ENCODE measurements around the gene CPPED1.
A peak's percentile ranks its signal among the peaks of the same experiment; 100 is the strongest.

Gene CPPED1

DNA sequence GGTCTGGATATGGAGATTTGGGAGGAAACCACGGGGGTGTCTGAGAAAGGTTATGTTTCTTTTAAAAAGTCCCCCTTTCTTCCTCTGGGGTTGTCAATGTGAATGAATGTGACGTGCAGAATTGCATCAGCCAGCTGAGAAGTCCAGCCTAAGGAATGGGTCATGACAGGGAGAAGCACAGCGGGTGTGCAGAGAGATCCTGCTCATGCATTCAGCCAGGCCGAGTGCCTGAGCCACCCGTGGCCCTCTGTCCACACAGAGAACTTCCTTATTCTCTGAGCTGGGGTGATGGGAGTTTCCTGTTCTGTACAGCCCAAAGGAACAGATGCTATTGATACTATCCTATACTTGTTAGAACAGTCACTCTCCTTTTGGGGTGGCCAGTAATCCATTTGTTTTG lies 117.9 kb downstream of the CPPED1 start:
- FAIRE-seq (no peak), DNase-seq (ENCODE audit: insufficient read length, low spot score) (no peak)
- TF ChIP-seq POLR2AphosphoS5 (IDR thresholded peaks at IDR 0.05; ENCODE audit: low read depth, low read length) (no peak), POU2F2 (IDR thresholded peaks at IDR 0.05; ENCODE audit: low read depth, low read length) (no peak), SPI1 (IDR thresholded peaks at IDR 0.05; ENCODE audit: low read depth, low read length) (no peak), PAX5 (IDR thresholded peaks at IDR 0.05; ENCODE audit: insufficient read depth, low read length, severe bottlenecking) (no peak), POLR2A (IDR thresholded peaks at IDR 0.05; ENCODE audit: low read depth, low read length) (no peak), TAF1 (IDR thresholded peaks at IDR 0.05; ENCODE audit: low read depth, low read length) (no peak)

DNA sequence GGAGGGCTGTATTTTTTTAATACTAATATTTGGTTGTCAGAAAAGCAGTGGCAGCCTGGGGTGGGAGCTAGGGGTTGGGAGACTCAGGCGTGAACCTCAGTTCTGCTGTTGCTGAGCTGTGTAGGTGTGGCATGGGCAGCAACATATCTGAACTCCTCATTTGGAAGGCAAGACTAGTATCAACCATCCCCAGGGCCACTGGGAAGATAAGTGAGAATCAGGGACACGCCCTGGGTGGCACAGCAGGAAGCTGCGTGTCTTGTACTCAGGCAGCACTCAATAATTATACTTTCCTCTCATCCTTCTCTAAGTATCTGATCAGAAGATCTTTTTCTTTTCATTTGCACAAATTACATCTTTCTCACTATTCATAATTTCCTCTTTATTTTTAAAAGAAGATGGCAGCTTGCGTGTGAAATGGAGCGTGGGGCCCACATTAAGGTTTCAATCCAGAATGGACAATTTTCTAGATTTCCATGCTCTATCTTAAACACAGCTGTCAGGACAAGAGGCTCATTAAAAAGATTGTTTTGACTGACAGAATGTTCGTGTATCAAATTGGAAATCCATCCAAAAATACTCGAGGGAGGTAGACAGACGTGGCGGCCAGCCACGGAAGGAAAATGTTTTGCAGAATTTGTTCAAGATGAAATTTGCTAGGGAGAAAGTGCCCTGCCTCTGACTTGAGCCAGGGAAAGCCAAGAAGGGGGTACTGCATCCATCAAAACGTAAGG lies 121.1 kb downstream of the CPPED1 start:
- FAIRE-seq (no peak), DNase-seq (ENCODE audit: insufficient read length, low spot score) (no peak)
- TF ChIP-seq POLR2AphosphoS5 (IDR thresholded peaks at IDR 0.05; ENCODE audit: low read depth, low read length) (no peak), POLR2A (IDR thresholded peaks at IDR 0.05; ENCODE audit: low read depth, low read length) (no peak), POU2F2 (IDR thresholded peaks at IDR 0.05; ENCODE audit: low read depth, low read length) (no peak), SPI1 (IDR thresholded peaks at IDR 0.05; ENCODE audit: low read depth, low read length) (no peak), TAF1 (IDR thresholded peaks at IDR 0.05; ENCODE audit: low read depth, low read length) (no peak)

GRCh38 chr16:12681653-12682052 lies 122.0 kb downstream of the CPPED1 start:
- TF ChIP-seq SPI1 (IDR thresholded peaks at IDR 0.05; ENCODE audit: low read depth, low read length): no peak
- TF ChIP-seq POLR2AphosphoS5 (IDR thresholded peaks at IDR 0.05; ENCODE audit: low read depth, low read length): no peak
- no peak for TF ChIP-seq PAX5 (IDR thresholded peaks at IDR 0.05; ENCODE audit: insufficient read depth, low read length, severe bottlenecking)
- TF ChIP-seq TAF1 (IDR thresholded peaks at IDR 0.05; ENCODE audit: low read depth, low read length): no peak
- TF ChIP-seq POLR2A (IDR thresholded peaks at IDR 0.05; ENCODE audit: low read depth, low read length): no peak
- TF ChIP-seq POU2F2 (IDR thresholded peaks at IDR 0.05; ENCODE audit: low read depth, low read length): no peak
- FAIRE-seq (no peak), DNase-seq (ENCODE audit: insufficient read length, low spot score) (no peak)

DNA sequence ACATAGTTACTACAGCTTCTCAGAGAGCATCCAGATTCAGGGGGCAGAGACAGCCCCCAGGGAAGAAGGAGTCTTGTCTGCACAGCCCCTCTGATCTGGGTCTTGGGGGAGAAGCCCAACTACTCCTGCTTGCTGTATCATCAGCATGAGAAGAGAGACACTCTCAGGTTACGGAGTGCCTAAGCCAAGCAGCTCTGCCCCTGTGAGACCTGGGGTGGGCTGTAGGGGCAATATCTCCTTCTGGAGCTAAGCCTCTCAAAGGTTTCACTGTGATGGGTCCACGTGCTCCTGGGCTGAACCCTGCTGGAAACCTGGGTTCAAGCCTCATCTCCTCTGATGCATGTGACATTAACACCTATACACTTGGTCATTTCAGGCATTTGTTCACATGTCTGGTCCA lies 123.2 kb downstream of the CPPED1 start:
- FAIRE-seq: no peak
- no peak for TF ChIP-seq POLR2AphosphoS5 (IDR thresholded peaks at IDR 0.05; ENCODE audit: low read depth, low read length)
- DNase-seq (ENCODE audit: insufficient read length, low spot score): no peak

GRCh38 chr16:12679660-12680272 lies 123.9 kb downstream of the CPPED1 start:
- TF ChIP-seq TAF1 (IDR thresholded peaks at IDR 0.05; ENCODE audit: low read depth, low read length): no peak
- TF ChIP-seq PAX5 (IDR thresholded peaks at IDR 0.05; ENCODE audit: insufficient read depth, low read length, severe bottlenecking): no peak
- no peak for TF ChIP-seq POU2F2 (IDR thresholded peaks at IDR 0.05; ENCODE audit: low read depth, low read length)
- TF ChIP-seq POLR2A (IDR thresholded peaks at IDR 0.05; ENCODE audit: low read depth, low read length): no peak
- TF ChIP-seq POLR2AphosphoS5 (IDR thresholded peaks at IDR 0.05; ENCODE audit: low read depth, low read length): no peak
- TF ChIP-seq SPI1 (IDR thresholded peaks at IDR 0.05; ENCODE audit: low read depth, low read length): no peak
- DNase-seq (ENCODE audit: insufficient read length, low spot score) (no peak), FAIRE-seq (no peak)

DNA sequence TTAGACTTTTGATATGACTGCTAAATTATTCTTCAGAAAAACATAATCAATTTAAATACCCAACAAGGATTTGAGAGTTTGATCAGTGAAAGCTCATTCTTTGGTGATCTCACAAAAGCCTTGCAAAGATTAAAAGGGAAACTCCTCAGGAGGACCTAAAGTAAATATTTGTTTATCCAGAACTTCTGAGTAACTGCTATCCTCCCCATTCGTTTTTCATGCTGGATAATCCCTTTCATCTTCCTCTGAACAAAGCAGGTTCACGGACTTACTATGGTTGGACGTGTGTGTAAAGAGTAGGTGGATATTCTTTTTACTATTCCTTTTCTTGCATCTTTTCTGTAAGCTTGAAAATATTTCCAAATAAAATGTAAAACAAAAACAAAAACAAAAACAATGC lies 124.7 kb downstream of the CPPED1 start:
- FAIRE-seq (no peak), DNase-seq (ENCODE audit: insufficient read length, low spot score) (no peak)
- TF ChIP-seq TAF1 (IDR thresholded peaks at IDR 0.05; ENCODE audit: low read depth, low read length): no peak
- TF ChIP-seq POLR2AphosphoS5 (IDR thresholded peaks at IDR 0.05; ENCODE audit: low read depth, low read length): no peak
- no peak for TF ChIP-seq POU2F2 (IDR thresholded peaks at IDR 0.05; ENCODE audit: low read depth, low read length)
- no peak for TF ChIP-seq SPI1 (IDR thresholded peaks at IDR 0.05; ENCODE audit: low read depth, low read length)
- TF ChIP-seq POLR2A (IDR thresholded peaks at IDR 0.05; ENCODE audit: low read depth, low read length): no peak
- TF ChIP-seq PAX5 (IDR thresholded peaks at IDR 0.05; ENCODE audit: insufficient read depth, low read length, severe bottlenecking): no peak

DNA sequence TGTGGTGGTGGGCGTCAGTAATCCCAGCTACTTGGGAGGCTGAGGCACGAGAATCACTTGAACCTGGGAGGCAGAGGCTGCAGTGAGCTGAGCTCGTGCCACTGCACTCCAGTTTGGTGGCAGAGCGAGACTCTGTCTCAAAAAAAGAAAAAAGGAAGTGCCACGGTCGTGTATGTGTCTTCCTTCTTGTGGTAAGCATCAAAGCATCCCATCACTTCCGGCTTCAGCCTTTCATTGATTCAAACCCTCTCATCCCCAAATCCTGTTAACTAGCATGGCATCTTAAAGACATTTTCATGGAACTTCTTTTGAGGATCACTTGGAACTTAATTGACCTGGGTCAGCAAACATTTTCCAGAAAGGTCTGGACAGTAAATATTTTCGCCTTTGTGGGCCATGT lies 126.2 kb downstream of the CPPED1 start:
- TF ChIP-seq POLR2A (IDR thresholded peaks at IDR 0.05; ENCODE audit: low read depth, low read length) (no peak), SPI1 (IDR thresholded peaks at IDR 0.05; ENCODE audit: low read depth, low read length) (peak; percentile 87)
- FAIRE-seq: no peak
- no peak for DNase-seq (ENCODE audit: insufficient read length, low spot score)

- DNase-seq (ENCODE audit: insufficient read length, low spot score): no peak
- no peak for FAIRE-seq
- TF ChIP-seq PAX5 (IDR thresholded peaks at IDR 0.05; ENCODE audit: insufficient read depth, low read length, severe bottlenecking) (no peak), SPI1 (IDR thresholded peaks at IDR 0.05; ENCODE audit: low read depth, low read length) (peak; percentile 33; the same call in 1 of the 2 replicates)
These were observed 127.8 kb downstream of the CPPED1 start for GRCh38 chr16:12675852-12676251.

DNA sequence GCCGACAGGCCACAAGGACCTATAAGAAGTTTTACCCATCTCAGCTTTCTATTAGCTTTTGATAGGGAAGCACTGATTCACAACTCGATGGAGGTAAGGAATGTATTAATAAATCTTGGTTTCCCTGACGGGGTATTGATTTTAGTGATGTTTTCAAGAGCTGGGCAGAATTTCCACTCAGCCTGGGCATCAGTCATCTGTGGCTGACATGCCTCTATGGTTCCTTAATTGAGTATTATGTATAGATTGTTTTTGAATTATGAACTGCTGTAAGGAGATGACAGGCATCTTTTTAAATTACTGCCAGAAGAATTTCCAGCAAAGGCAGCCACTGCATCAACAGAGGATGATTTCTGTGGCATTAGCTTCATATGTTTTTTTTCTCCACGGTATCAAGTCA lies 128.6 kb downstream of the CPPED1 start:
- DNase-seq (ENCODE audit: insufficient read length, low spot score): no peak
- FAIRE-seq: no peak
- no peak for TF ChIP-seq POLR2A (IDR thresholded peaks at IDR 0.05; ENCODE audit: low read depth, low read length)
- no peak for TF ChIP-seq SPI1 (IDR thresholded peaks at IDR 0.05; ENCODE audit: low read depth, low read length)
- TF ChIP-seq PAX5 (IDR thresholded peaks at IDR 0.05; ENCODE audit: insufficient read depth, low read length, severe bottlenecking): no peak
- TF ChIP-seq TAF1 (IDR thresholded peaks at IDR 0.05; ENCODE audit: low read depth, low read length): no peak
- no peak for TF ChIP-seq POLR2AphosphoS5 (IDR thresholded peaks at IDR 0.05; ENCODE audit: low read depth, low read length)
- TF ChIP-seq POU2F2 (IDR thresholded peaks at IDR 0.05; ENCODE audit: low read depth, low read length): no peak

GRCh38 chr16:12674524-12674923 lies 129.2 kb downstream of the CPPED1 start:
- TF ChIP-seq PAX5 (IDR thresholded peaks at IDR 0.05; ENCODE audit: insufficient read depth, low read length, severe bottlenecking) (no peak), TAF1 (IDR thresholded peaks at IDR 0.05; ENCODE audit: low read depth, low read length) (no peak), SPI1 (IDR thresholded peaks at IDR 0.05; ENCODE audit: low read depth, low read length) (no peak), POLR2A (IDR thresholded peaks at IDR 0.05; ENCODE audit: low read depth, low read length) (no peak), POU2F2 (IDR thresholded peaks at IDR 0.05; ENCODE audit: low read depth, low read length) (no peak), POLR2AphosphoS5 (IDR thresholded peaks at IDR 0.05; ENCODE audit: low read depth, low read length) (no peak)
- FAIRE-seq (no peak), DNase-seq (ENCODE audit: insufficient read length, low spot score) (no peak)
